OCI-LY3 (cell line): ENCODE data around the gene NUAK2.
"Not testable (repeated sequence)": the region's sequence is repeated elsewhere in the genome, so short reads cannot be mapped to it uniquely, and the experiment has no call there.

Experiments used
- H2AFZ ChIP-seq: fragments of 200-600, 300-600 bp; shearing (Covaris generic); 2 replicates; pipeline ENCODE4 v1.6.0; 2014; ENCODE audit warnings: antibody characterized with exemption, low read depth, low read length
- H3K27ac ChIP-seq: fragments of 200-600, 300-600 bp; sonication (generic); 2 replicates; pipeline ENCODE4 v1.5.1; 2014; ENCODE audit warnings: mild to moderate bottlenecking, low read length, moderate library complexity, mixed read lengths
- H3K27me3 ChIP-seq: fragments of 200-600, 300-600 bp; sonication (generic); 2 replicates; pipeline ENCODE4 v1.6.1; 2014; ENCODE audit warnings: low read depth, low read length, mixed read lengths
- H3K36me3 ChIP-seq: fragments of 200-600, 300-600 bp; sonication (generic); replicated peaks from 2 replicates; pipeline ENCODE3; 2014; ENCODE audit warnings: low read depth, low read length, mixed read lengths
- H3K4me1 ChIP-seq: fragments of 300-600, 200-600 bp; sonication (generic); 2 replicates; pipeline ENCODE4 v1.6.1; 2014; ENCODE audit warnings: low read length, mixed read lengths
- H3K4me2 ChIP-seq: fragments of 200-600, 300-600 bp; sonication (generic); 2 replicates; pipeline ENCODE4 v1.6.1; 2014; ENCODE audit warnings: low read length, mixed read lengths
- H3K4me3 ChIP-seq: fragments of 300-600, 200-600 bp; sonication (generic); 2 replicates; pipeline ENCODE4 v1.5.1; 2014; ENCODE audit warnings: antibody characterized with exemption, mild to moderate bottlenecking, low read length, moderate library complexity
- H3K79me2 ChIP-seq: fragments of 300-600, 200-600 bp; shearing (Covaris generic); 2 replicates; pipeline ENCODE4 v1.6.1; 2014; ENCODE audit warnings: mild to moderate bottlenecking, low read length, mixed read lengths
- H3K9ac ChIP-seq: fragments of 300-600, 200-600 bp; shearing (Covaris generic); 2 replicates; pipeline ENCODE4 v1.6.0; 2014; ENCODE audit warnings: mild to moderate bottlenecking, low read length, moderate library complexity
- H3K9me3 ChIP-seq: fragments of 200-600, 300-600 bp; shearing (Covaris generic); 2 replicates; pipeline ENCODE4 v1.6.1; 2014; ENCODE audit warnings: low read length, mixed read lengths; ENCODE audit not compliant: insufficient read depth
- H4K20me1 ChIP-seq: fragments of 200-600, 300-600 bp; sonication (generic); 2 replicates; pipeline ENCODE4 v1.6.1; 2016; ENCODE audit warnings: low read length, mixed read lengths; ENCODE audit not compliant: insufficient read depth
- CTCF ChIP-seq: fragments of 200-600, 300-600 bp; sonication (generic); IDR thresholded peaks from 2 replicates; pipeline ENCODE4 v1.5.1; 2014; ENCODE audit warnings: antibody characterized with exemption, low read length, low read depth
- EZH2phosphoT487 ChIP-seq: fragments of 200-600 bp; shearing (Covaris generic); IDR thresholded peaks from 2 replicates; pipeline ENCODE4 v1.6.1; 2018; ENCODE audit warnings: antibody characterized with exemption, mixed run types, low read depth

The NUAK2 gene

GRCh38 chr1:205365945-205366463 lies 44.5 kb upstream of the NUAK2 start:
- TF ChIP-seq CTCF: no peak
- TF ChIP-seq EZH2phosphoT487: no peak
- Histone ChIP-seq H4K20me1 (no peaks in the 10 kb centered on the region), H3K36me3 (no peaks in the 10 kb centered on the region), H3K27ac (no peak overlapping the region), H3K4me1 (no peaks in the 10 kb centered on the region), H3K4me2 (no peak overlapping the region), H3K4me3 (no peak overlapping the region), H3K9ac (no peak overlapping the region), H2AFZ (no peak overlapping the region), H3K9me3 (no peaks in the 10 kb centered on the region), H3K79me2 (no peaks in the 10 kb centered on the region), H3K27me3 (peaks cover 42% of the 10 kb centered on the region)

- not testable (repeated sequence) for H3K9me3 ChIP-seq, H2AFZ ChIP-seq, H3K4me1 ChIP-seq, H3K4me2 ChIP-seq, H3K27ac ChIP-seq, H3K79me2 ChIP-seq, H3K4me3 ChIP-seq, H3K36me3 ChIP-seq, H4K20me1 ChIP-seq, H3K9ac ChIP-seq
- peaks cover 46% of the 10 kb centered on the region for H3K27me3 ChIP-seq
These were observed 43.5 kb upstream of the NUAK2 start for GRCh38 chr1:205365086-205365485.

GRCh38 chr1:205360891-205361290 lies 39.3 kb upstream of the NUAK2 start:
- Histone ChIP-seq H3K36me3 (no peaks in the 10 kb centered on the region), H3K79me2 (no peaks in the 10 kb centered on the region), H2AFZ (no peak overlapping the region), H3K9ac (no peak overlapping the region), H3K27ac (no peak overlapping the region), H3K27me3 (peaks cover 64% of the 10 kb centered on the region), H3K9me3 (no peaks in the 10 kb centered on the region), H3K4me1 (no peaks in the 10 kb centered on the region), H4K20me1 (no peaks in the 10 kb centered on the region), H3K4me3 (no peak overlapping the region), H3K4me2 (no peak overlapping the region)
- TF ChIP-seq CTCF (no peak), EZH2phosphoT487 (no peak)

GRCh38 chr1:205359771-205360565 lies 38.4 kb upstream of the NUAK2 start:
- H3K9me3 ChIP-seq: no peaks in the 10 kb centered on the region
- no peak overlapping the region for H2AFZ ChIP-seq
- peaks cover 60% of the 10 kb centered on the region for H3K27me3 ChIP-seq

More at GRCh38 chr1:205359771-205360565, 38.4 kb upstream of the NUAK2 start:
- H3K4me2 ChIP-seq: no peak overlapping the region
- no peaks in the 10 kb centered on the region for H4K20me1 ChIP-seq
- no peaks in the 10 kb centered on the region for H3K4me1 ChIP-seq
- no peak overlapping the region for H3K9ac ChIP-seq
- H3K79me2 ChIP-seq: no peaks in the 10 kb centered on the region
- H3K36me3 ChIP-seq: no peaks in the 10 kb centered on the region
- TF ChIP-seq EZH2phosphoT487 (no peak), CTCF (no peak)
- no peak overlapping the region for H3K4me3 ChIP-seq
- no peak overlapping the region for H3K27ac ChIP-seq
